Measurements from ENCODE around the gene LRRC37B. TPM values are rescaled to one million over a fixed set of nuclear protein-coding genes. Genes with fewer than 3 reads are reported as not detected.
A peak's percentile ranks its signal among the peaks of the same experiment; 100 is the strongest.
"Not testable (repeated sequence)": the region's sequence is repeated elsewhere in the genome, so short reads cannot be mapped to it uniquely, and the experiment has no call there.

LRRC37B gene
- total and polyA plus RNA-seq, 2 of the 13 experiments (the other 11 are each of a cell fraction or from before 2014, with no cell fraction given): 8.7 to 8.8 TPM

DNA sequence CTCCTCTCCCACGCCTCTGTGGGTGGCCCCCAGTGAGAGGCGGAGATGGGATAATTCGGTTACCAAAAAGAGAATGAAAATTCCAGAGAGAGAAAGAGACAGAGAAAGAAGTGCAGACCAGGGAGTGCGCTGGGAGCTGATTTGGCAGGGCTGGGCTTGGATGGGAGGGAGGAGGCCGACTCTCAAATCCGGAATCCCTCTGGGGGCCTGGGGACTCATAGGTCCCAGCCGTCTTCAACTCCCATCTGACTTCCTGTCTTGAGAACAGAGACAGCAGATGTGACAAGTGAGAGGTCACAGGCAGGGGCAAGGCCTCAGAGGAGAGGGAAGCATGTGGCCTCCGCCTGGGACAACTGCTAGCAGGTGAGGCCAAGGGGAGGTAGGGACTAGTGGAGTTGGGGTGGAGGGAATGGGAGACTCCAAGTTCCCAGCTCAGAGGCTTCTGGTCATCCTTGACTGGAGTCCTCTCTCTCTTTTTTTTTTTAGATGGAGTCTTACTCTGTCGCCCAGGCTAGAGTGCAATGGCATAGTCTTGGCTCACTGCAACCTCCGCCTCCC, 59.0 kb downstream of the LRRC37B start:
- H2AFZ ChIP-seq (ENCODE audit: low read length); H3K27ac ChIP-seq (ENCODE audit: extremely low read length, insufficient read depth, low read length); H3K9me3 ChIP-seq (ENCODE audit: low read length); in situ Hi-C loops (cut with HindIII; ENCODE audit: extremely low pct_ligation_motif_present, low pct_unique_long_range_greater_than_20kb); H3K9ac ChIP-seq (ENCODE audit: insufficient read depth, low read depth, low read length); CTCF ChIA-PET (ENCODE audit: low intra/inter-chr PET ratio, low total read pairs); H4K20me1 ChIP-seq (ENCODE audit: insufficient read depth, low read length); POLR2A ChIA-PET; intact Hi-C loops (cut with micrococcal nuclease; ENCODE audit: unreplicated experiment); H3K27me3 ChIP-seq (ENCODE audit: control insufficient read depth in 1 of 2, insufficient read depth in 2 of 2, low read length in 2 of 2); H3K4me1 ChIP-seq (ENCODE audit: insufficient read depth, low read length); FAIRE-seq; BruUV-seq (replicated peaks); DNase-seq (ENCODE audit: low spot score); H3K79me2 ChIP-seq (ENCODE audit: insufficient read depth, low read length); H3K4me2 ChIP-seq (ENCODE audit: low read depth, low read length); H3K4me3 ChIP-seq (replicated peaks in 1 of 3; ENCODE audit: insufficient read depth in 1 of 3, low read depth in 2 of 3, low read length in 3 of 3); H3K36me3 ChIP-seq (replicated peaks in 1 of 2; ENCODE audit: control insufficient read depth in 1 of 2, insufficient read depth in 2 of 2, low read length in 2 of 2); ATAC-seq: not testable (repeated sequence)
- WGBS (ENCODE audit: low lambda C conversion rate): 83% methylated on average over 7 of the region's 10 CpGs

DNA sequence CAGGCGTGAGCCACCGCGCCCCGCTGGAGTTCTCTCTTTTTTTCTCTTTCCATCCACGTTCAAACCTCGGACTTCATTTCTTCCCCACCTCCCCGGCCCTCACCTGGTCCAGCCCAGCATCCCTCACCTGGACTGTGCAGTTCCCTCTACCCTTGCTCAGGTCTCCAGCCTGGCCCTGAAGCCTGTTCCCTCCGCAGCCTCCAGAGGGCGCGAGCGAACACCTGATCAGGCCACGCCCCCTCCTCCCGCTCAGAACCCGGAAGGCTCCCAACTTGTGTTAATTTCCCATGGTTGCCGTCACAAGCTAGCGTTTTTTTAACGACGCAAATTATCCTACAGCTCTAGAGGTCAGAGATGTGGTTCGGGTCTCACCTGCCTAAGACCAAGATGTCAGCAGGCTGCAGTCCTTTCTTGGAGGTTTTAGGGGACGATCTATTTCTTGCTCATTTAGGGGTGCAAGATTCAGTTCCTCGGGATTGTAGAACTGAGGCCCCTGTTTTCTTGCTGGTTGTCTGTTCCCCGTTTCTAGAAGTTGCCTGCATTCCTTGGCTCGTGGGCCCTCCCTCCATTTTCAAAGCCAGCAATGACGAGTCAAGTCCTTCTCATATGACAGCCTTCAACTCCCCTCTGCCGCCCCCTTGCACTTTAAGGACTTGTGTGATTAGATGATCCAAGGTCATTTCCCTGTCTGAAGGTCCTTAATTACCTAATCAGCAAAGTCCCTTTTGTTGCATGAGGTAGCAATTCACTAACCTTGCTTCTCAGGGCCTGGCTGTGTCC, 59.9 kb downstream of the LRRC37B start:
- BruUV-seq (replicated peaks); H3K9ac ChIP-seq (ENCODE audit: insufficient read depth, low read depth, low read length); in situ Hi-C loops (cut with HindIII; ENCODE audit: extremely low pct_ligation_motif_present, low pct_unique_long_range_greater_than_20kb); H3K79me2 ChIP-seq (ENCODE audit: insufficient read depth, low read length); H3K4me1 ChIP-seq (ENCODE audit: insufficient read depth, low read length); intact Hi-C loops (cut with micrococcal nuclease; ENCODE audit: unreplicated experiment); H3K9me3 ChIP-seq (ENCODE audit: low read length); H4K20me1 ChIP-seq (ENCODE audit: insufficient read depth, low read length); H3K27ac ChIP-seq (ENCODE audit: extremely low read length, insufficient read depth, low read length); H3K27me3 ChIP-seq (ENCODE audit: control insufficient read depth in 1 of 2, insufficient read depth in 2 of 2, low read length in 2 of 2); H3K36me3 ChIP-seq (replicated peaks in 1 of 2; ENCODE audit: control insufficient read depth in 1 of 2, insufficient read depth in 2 of 2, low read length in 2 of 2); DNase-seq (ENCODE audit: low spot score); FAIRE-seq; POLR2A ChIA-PET; CTCF ChIA-PET (ENCODE audit: low intra/inter-chr PET ratio, low total read pairs); TF ChIP-seq SP1 (IDR thresholded peaks at IDR 0.05): not testable (repeated sequence)
- ATAC-seq: peak; percentile 92
- Histone ChIP-seq H3K4me3 (replicated peaks in 1 of 3; ENCODE audit: insufficient read depth in 1 of 3, low read depth in 2 of 3, low read length in 3 of 3) (peak overlapping the region; percentile 34 to 54 (median 40); a peak in 5 of 6 replicates), H2AFZ (ENCODE audit: low read length) (peak overlapping the region; percentile 63), H3K4me2 (ENCODE audit: low read depth, low read length) (peak overlapping the region; percentile 69)
- WGBS (ENCODE audit: low lambda C conversion rate): 17% methylated on average over 13 of the region's 25 CpGs
- TF ChIP-seq PHF8 (CRISPR knock-in tag; IDR thresholded peaks at IDR 0.05) (0 out of 2 replicates have a peak, but pooled peaks have one; percentile 28), ELF3 (CRISPR knock-in tag; IDR thresholded peaks at IDR 0.05) (0 out of 2 replicates have a peak, but pooled peaks have one; percentile 47), KAT8 (CRISPR knock-in tag; IDR thresholded peaks at IDR 0.05) (0 out of 2 replicates have a peak, but pooled peaks have one; percentile 54), SAP130 (CRISPR knock-in tag; IDR thresholded peaks at IDR 0.05; ENCODE audit: low read depth) (peak; percentile 50; the same call in 1 of the 2 replicates), KDM2A (CRISPR knock-in tag; IDR thresholded peaks at IDR 0.05; ENCODE audit: borderline replicate concordance, low read depth) (0 out of 2 replicates have a peak, but pooled peaks have one; percentile 31), SP1 (CRISPR knock-in tag; IDR thresholded peaks at IDR 0.05) (peak; percentile 80), ELF1 (CRISPR knock-in tag; IDR thresholded peaks at IDR 0.05) (peak; percentile 86)
- TF ChIP-seq, protein P1, sequence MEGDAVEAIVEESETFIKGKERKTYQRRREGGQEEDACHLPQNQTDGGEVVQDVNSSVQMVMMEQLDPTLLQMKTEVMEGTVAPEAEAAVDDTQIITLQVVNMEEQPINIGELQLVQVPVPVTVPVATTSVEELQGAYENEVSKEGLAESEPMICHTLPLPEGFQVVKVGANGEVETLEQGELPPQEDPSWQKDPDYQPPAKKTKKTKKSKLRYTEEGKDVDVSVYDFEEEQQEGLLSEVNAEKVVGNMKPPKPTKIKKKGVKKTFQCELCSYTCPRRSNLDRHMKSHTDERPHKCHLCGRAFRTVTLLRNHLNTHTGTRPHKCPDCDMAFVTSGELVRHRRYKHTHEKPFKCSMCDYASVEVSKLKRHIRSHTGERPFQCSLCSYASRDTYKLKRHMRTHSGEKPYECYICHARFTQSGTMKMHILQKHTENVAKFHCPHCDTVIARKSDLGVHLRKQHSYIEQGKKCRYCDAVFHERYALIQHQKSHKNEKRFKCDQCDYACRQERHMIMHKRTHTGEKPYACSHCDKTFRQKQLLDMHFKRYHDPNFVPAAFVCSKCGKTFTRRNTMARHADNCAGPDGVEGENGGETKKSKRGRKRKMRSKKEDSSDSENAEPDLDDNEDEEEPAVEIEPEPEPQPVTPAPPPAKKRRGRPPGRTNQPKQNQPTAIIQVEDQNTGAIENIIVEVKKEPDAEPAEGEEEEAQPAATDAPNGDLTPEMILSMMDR (CRISPR knock-in tag; IDR thresholded peaks at IDR 0.05): 0 out of 2 replicates have a peak, but pooled peaks have one; percentile 12

DNA sequence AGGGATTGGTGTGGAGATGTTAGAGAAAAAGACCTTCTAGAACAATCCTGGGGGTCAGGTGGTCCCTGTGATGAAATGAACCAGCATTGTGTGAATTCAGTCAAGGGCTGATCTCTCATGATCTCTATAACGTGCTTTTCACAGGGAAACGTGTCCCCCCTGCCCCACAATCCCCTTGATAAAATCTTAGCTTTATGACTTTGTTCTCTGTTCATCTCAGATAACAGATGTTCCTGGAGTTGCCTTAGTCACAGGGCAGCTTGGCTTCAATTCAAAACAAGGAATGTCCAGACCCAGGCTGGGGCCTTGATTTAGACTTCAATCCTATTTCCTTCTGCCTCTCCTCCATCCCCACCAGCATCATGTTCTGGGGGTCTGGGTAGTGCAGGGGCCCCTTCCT, 61.9 kb downstream of the LRRC37B start:
- BruUV-seq (replicated peaks); CTCF ChIA-PET (ENCODE audit: low intra/inter-chr PET ratio, low total read pairs); H3K4me2 ChIP-seq (ENCODE audit: low read depth, low read length); H3K4me1 ChIP-seq (ENCODE audit: insufficient read depth, low read length); H3K9me3 ChIP-seq (ENCODE audit: low read length); H3K27ac ChIP-seq (ENCODE audit: extremely low read length, insufficient read depth, low read length); intact Hi-C loops (cut with micrococcal nuclease; ENCODE audit: unreplicated experiment); POLR2A ChIA-PET; FAIRE-seq; H3K36me3 ChIP-seq (replicated peaks in 1 of 2; ENCODE audit: control insufficient read depth in 1 of 2, insufficient read depth in 2 of 2, low read length in 2 of 2); H3K9ac ChIP-seq (ENCODE audit: insufficient read depth, low read depth, low read length); in situ Hi-C loops (cut with HindIII; ENCODE audit: extremely low pct_ligation_motif_present, low pct_unique_long_range_greater_than_20kb); ATAC-seq; H4K20me1 ChIP-seq (ENCODE audit: insufficient read depth, low read length); H3K4me3 ChIP-seq (replicated peaks in 1 of 3; ENCODE audit: insufficient read depth in 1 of 3, low read depth in 2 of 3, low read length in 3 of 3); H2AFZ ChIP-seq (ENCODE audit: low read length); H3K27me3 ChIP-seq (ENCODE audit: control insufficient read depth in 1 of 2, insufficient read depth in 2 of 2, low read length in 2 of 2); DNase-seq (ENCODE audit: low spot score); H3K79me2 ChIP-seq (ENCODE audit: insufficient read depth, low read length): not testable (repeated sequence)
- WGBS (ENCODE audit: low lambda C conversion rate): 7% methylated on average over 2 of the region's 2 CpGs

Measured in HepG2 (cell line).